SU-DHL-6 (cell line): ENCODE measurements around the gene PSMC2.

Experiments used
- EZH2phosphoT487 ChIP-seq: fragments of 200-600 bp; sonication (generic), shearing (Covaris generic); conservative IDR thresholded peaks from 2 replicates; pipeline ENCODE4 v1.6.1; 2018; ENCODE audit warnings: mild to moderate bottlenecking, antibody characterized with exemption, low read length, moderate library complexity, mixed read lengths
- TF ChIP-seq, protein P1 (sequence below): fragments of 200-600 bp; sonication (generic); IDR thresholded peaks from one replicate; pipeline ENCODE4 v1.5.1; 2017; ENCODE audit warnings: antibody characterized with exemption, mild to moderate bottlenecking, low read length, moderate library complexity; ENCODE audit not compliant: insufficient read depth, poor library complexity, severe bottlenecking

DNA sequence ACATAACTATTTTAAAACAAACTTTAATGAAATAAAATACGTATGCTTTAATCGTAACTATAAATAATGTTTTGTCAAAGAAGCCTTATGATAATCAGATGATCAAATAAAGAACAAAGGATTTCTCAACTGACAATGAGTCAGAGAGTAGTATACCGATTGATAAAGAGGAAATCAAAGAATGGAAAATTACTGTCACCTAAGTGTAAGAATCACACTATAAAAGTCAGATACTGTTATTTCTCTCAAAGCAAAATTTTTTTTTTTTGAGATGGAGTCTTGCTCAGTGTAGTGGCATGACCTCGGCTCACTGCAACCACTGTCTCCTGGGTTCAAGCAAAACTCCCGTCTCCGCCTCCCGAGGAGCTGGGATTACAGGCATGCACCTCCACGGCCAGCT lies 21.7 kb upstream of the PSMC2 start:
- TF ChIP-seq, protein P1, sequence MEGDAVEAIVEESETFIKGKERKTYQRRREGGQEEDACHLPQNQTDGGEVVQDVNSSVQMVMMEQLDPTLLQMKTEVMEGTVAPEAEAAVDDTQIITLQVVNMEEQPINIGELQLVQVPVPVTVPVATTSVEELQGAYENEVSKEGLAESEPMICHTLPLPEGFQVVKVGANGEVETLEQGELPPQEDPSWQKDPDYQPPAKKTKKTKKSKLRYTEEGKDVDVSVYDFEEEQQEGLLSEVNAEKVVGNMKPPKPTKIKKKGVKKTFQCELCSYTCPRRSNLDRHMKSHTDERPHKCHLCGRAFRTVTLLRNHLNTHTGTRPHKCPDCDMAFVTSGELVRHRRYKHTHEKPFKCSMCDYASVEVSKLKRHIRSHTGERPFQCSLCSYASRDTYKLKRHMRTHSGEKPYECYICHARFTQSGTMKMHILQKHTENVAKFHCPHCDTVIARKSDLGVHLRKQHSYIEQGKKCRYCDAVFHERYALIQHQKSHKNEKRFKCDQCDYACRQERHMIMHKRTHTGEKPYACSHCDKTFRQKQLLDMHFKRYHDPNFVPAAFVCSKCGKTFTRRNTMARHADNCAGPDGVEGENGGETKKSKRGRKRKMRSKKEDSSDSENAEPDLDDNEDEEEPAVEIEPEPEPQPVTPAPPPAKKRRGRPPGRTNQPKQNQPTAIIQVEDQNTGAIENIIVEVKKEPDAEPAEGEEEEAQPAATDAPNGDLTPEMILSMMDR = no peak
- no peak for TF ChIP-seq EZH2phosphoT487
